Colonic mucosa (tissue), 4 donors: ENCODE results near the gene ABCA7. TPM values are rescaled to one million over a fixed set of nuclear protein-coding genes. Genes with fewer than 3 reads are reported as not detected.

Source experiments
- DNase-seq: peaks from one replicate; pipeline ENCODE4 v3.0.0-alpha.2; 2020
- H3K27ac ChIP-seq: fragments of 200-600 bp; one replicate; pipeline ENCODE4 v1.8.0; 2021
- H3K27me3 ChIP-seq: fragments of 200-600 bp; one replicate; pipeline ENCODE4 v1.8.0; 2021
- H3K36me3 ChIP-seq: fragments of 200-600 bp; one replicate; pipeline ENCODE4 v1.8.0; 2021
- H3K4me1 ChIP-seq: fragments of 200-600 bp; one replicate; pipeline ENCODE4 v1.8.0; 2021; ENCODE audit warnings: mild to moderate bottlenecking
- H3K4me3 ChIP-seq: fragments of 200-600 bp; one replicate; pipeline ENCODE4 v1.8.0; 2021
- H3K9ac ChIP-seq, 2 donors: one replicate each; pipeline ENCODE4 v1.7.0; 2013; ENCODE audit warnings: control low read depth in 2 of 2, low read depth in 2 of 2, low read length in 2 of 2
- H3K9me3 ChIP-seq: fragments of 200-600 bp; one replicate; pipeline ENCODE4 v1.8.0; 2021
- CTCF ChIP-seq: fragments of 200-600 bp; IDR thresholded peaks from one replicate; pipeline ENCODE4 v1.8.0; 2022; ENCODE audit warnings: antibody characterized with exemption, mild to moderate bottlenecking
- intact Hi-C: fragments of 100-400 bp; cut with DNase I; formaldehyde crosslinking; loops from one replicate; pipeline ENCODE4 v1.14.1; 2022
- total RNA-seq, 2 donors: library from RNA; stranded (reverse); fragmentation: NEBNext Ultra II Directional in 1 of 2; extraction: Animal tissue kit (Norgen Biotek cat#: 25700) in 1 of 2; gene quantifications; one replicate each; pipeline ENCODE4 v1.2.1, GENCODE V29; 2021
- donor health status: healthy.
- donor health status: DM: no; HTN: no; CAD: no.
- donor health status: DM: no; HTN: no; CAD: no.

Gene ABCA7
- total RNA-seq, 2 donors from 2014 or later, result 23.9 to 31.6 TPM

- H3K27ac ChIP-seq, result no peak overlapping the region
- peaks cover 7% of the 10 kb centered on the region for H3K4me1 ChIP-seq
- DNase-seq, result no peak
- H3K9me3 ChIP-seq, result no peaks in the 10 kb centered on the region
- no peaks in the 10 kb centered on the region for H3K36me3 ChIP-seq
- no peak overlapping the region for H3K4me3 ChIP-seq
- H3K9ac ChIP-seq, result no peak overlapping the region
- peaks cover 45% of the 10 kb centered on the region for H3K27me3 ChIP-seq
- intact Hi-C loops, result no loop called here
- TF ChIP-seq CTCF, result no peak
These were observed 39.0 kb upstream of the ABCA7 start for GRCh38 chr19:1000591-1001537.

GRCh38 chr19:1001538-1002166 is 38.3 kb upstream of the ABCA7 start:
- H3K9me3 ChIP-seq, result no peaks in the 10 kb centered on the region
- no peak overlapping the region for H3K4me3 ChIP-seq
- TF ChIP-seq CTCF, result peak; percentile 91

GRCh38 chr19:1002600-1002999 is 37.3 kb upstream of the ABCA7 start:
- Histone ChIP-seq H3K27ac (no peak overlapping the region), H3K4me3 (no peak overlapping the region), H3K4me1 (no peaks in the 10 kb centered on the region), H3K9ac (no peak overlapping the region), H3K9me3 (no peaks in the 10 kb centered on the region), H3K27me3 (peaks cover 35% of the 10 kb centered on the region), H3K36me3 (no peaks in the 10 kb centered on the region)
- no peak for TF ChIP-seq CTCF
- DNase-seq, result no peak
- intact Hi-C loops, result no loop called here

More at GRCh38 chr19:1001538-1002166, 38.3 kb upstream of the ABCA7 start:
- peak; percentile 66 for DNase-seq
- Histone ChIP-seq H3K27ac (no peak overlapping the region), H3K4me1 (no peaks in the 10 kb centered on the region), H3K9ac (no peak overlapping the region), H3K27me3 (peaks cover 37% of the 10 kb centered on the region), H3K36me3 (no peaks in the 10 kb centered on the region)
- intact Hi-C loops, result no loop called here

- Histone ChIP-seq H3K4me1 (no peaks in the 10 kb centered on the region), H3K27ac (no peak overlapping the region), H3K27me3 (peaks cover 30% of the 10 kb centered on the region), H3K9ac (no peak overlapping the region), H3K4me3 (no peak overlapping the region), H3K9me3 (no peaks in the 10 kb centered on the region), H3K36me3 (no peaks in the 10 kb centered on the region)
- intact Hi-C loops, result no loop called here
- no peak for DNase-seq
- no peak for TF ChIP-seq CTCF
These were observed 36.6 kb upstream of the ABCA7 start for GRCh38 chr19:1003283-1003682.

- no peak overlapping the region for H3K27ac ChIP-seq
- no peaks in the 10 kb centered on the region for H3K36me3 ChIP-seq
- no peak overlapping the region for H3K4me3 ChIP-seq
- peaks cover 22% of the 10 kb centered on the region for H3K27me3 ChIP-seq
- no peak for TF ChIP-seq CTCF
- H3K4me1 ChIP-seq, result no peaks in the 10 kb centered on the region
- DNase-seq, result no peak
- H3K9ac ChIP-seq, result no peak overlapping the region
- intact Hi-C loops, result no loop called here
- H3K9me3 ChIP-seq, result no peaks in the 10 kb centered on the region
These were observed 35.6 kb upstream of the ABCA7 start for GRCh38 chr19:1004204-1004802.
